Right ventricle myocardium superior (tissue), 1 donor: ENCODE data around the gene SH3PXD2A. TPM values are rescaled to one million over a fixed set of nuclear protein-coding genes. Genes with fewer than 3 reads are reported as not detected.
"Not testable (repeated sequence)": the region's sequence is repeated elsewhere in the genome, so short reads cannot be mapped to it uniquely, and the experiment has no call there.

Source experiments
- ATAC-seq: fragments of 200-7000 bp; cut with Tn5 transposase; one replicate; pipeline ENCODE4 v1.9.1; 2020; ENCODE audit warnings: mild to moderate bottlenecking; ENCODE audit not compliant: poor library complexity
- DNase-seq: peaks from one replicate; pipeline ENCODE4 v3.0.0-alpha.2; 2020
- intact Hi-C: fragments of 100-400 bp; cut with DNase I; formaldehyde crosslinking; loops from one replicate; pipeline ENCODE4 v1.11.2; 2022
- total RNA-seq: library from RNA; stranded (reverse); fragmentation: NEBNext Ultra II Directional; extraction: Animal tissue kit (Norgen Biotek cat#: 25700); gene quantifications from one replicate; pipeline ENCODE4 v1.2.1, GENCODE V29; 2021
- donor health status: DM: no; HTN: yes; CAD: no; lungs with severe emphysema.

The SH3PXD2A gene
- total RNA-seq, 1 donor from 2014 or later: 27.0 TPM

DNA sequence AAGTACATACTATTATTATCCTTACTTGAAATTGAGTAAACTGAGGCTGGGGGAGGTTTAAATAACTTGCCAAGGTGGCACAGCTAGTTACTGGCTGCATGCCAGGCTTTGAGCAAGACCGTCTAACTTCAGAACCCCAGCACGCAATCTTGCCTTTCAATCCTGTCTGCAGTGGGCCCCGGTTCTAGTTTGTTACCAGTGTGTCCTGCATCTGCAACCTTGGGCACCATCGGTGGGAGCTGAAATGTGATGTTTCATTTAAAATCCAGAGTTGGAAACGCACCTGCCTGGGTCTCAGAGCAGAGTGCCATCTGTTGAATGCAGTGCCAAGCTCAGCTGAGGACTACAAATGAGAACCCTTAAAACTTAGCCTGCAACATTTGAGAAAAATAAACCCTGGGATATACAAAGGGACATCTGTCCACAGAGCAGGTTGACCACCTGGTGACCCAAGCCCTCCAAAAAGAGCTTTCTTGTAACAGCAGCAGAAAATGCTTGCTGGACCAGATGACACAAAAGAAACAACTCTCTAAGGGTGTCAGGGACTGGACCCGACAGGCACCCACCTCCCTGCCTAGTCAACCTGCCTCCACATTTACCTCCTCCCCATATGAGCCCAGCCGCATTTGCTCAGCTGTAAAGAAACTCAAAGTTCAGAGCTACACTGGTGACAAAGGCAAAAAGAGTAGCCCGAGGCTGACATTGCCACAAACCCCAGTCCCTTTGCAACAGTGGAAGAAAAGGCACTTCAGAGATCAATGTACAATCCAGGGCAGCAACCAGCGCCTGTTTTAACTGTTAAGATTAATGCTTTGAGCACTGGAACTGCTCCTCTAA is 1.7 kb downstream of the SH3PXD2A start:
- DNase-seq (no peak), ATAC-seq (no peak)
- intact Hi-C loops: loop anchor here (10.0 kb wide), 1 partner anchor 259 kb away; no protein-coding TSS in a partner anchor

DNA sequence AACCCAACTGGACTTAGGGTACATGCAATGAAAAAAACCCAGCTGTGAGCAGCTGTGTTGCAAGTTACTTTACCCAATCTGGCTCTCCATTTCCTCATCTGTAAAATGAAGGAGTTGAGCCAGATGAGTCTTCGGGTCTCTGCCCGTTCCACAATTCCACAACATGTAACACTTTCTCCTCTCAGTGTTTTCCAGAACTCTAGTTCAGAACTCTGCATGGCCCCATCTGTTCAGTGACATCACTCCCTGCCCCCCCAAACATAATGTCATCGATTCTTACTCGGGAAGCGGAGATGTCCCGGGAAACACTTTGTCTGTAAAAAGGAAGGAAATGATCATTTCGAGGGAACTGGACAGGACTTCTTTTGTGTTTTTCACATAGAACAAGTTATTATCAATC is 2.5 kb downstream of the SH3PXD2A start:
- ATAC-seq (peak; percentile 40), DNase-seq (no peak)
- intact Hi-C loops: loop anchor here (10.0 kb wide), 1 partner anchor 258 kb away; no protein-coding TSS in a partner anchor

DNA sequence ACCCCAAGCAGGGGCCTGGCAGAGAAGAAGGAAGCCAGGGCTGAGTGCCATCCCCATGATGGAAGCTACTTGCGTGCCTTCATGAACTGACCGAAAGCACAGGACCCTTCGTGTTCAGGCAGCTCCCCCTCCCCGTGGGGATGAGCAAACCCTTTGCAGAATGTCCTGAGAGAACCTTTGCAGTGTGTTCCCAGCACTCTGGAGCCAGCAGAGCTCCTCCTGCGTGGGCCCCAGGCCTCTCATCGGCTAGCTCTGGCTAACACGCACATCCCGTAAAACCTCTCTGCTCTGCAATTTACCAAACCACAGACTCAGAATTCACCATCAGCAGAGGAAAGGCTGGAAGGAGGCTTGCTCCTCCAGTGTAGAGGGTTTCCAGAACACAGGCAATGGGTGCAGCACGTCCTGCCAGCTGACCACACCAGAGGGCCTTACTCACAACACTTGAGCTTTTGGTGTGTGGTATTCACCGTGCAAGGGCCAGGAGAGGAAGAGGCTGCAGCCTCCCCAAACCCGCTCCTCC is 3.1 kb downstream of the SH3PXD2A start:
- peak; percentile 61 for DNase-seq
- intact Hi-C loops: loop anchor here (10.0 kb wide), 1 partner anchor 257 kb away; no protein-coding TSS in a partner anchor
- peak; percentile 50 for ATAC-seq

DNA sequence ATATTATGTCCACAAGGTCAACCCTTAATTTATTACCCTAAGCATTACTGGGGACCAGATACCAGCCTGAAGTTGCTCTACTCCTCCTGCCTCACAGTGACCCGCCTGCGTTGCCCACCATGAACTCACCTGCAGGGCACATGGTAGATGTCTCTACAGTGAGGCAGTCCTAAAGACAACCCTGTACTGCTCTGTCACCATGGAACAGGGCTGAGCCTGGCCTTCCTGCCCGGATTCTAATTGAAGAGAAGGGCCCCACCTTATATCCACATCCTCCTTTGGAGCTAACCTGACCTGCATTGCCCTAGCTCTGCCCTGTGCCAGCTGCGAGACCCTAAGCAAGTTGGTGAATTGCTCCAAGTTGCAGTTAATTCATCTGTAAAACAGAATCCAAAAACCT is 4.1 kb downstream of the SH3PXD2A start:
- intact Hi-C loops: loop anchor here (10.0 kb wide), 1 partner anchor 256 kb away; no protein-coding TSS in a partner anchor
- DNase-seq (no peak), ATAC-seq (no peak)

DNA sequence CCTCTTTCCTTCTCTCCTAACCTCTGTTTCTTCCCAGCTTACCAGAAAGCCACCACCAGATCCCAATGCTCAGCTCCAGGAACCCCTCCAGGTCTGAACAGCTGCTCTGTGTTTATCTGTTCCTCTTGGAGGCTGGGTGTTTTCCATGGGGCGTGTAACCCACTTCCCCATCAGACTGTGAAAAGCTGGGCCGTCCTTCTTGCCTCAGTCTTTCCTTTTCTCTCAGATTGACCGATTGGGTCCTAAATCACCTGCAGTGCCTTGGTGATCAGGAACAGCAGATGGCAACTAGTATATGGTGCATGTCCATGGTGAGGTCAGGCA is 4.8 kb downstream of the SH3PXD2A start:
- DNase-seq (peak; percentile 50), ATAC-seq (peak; percentile 18)
- intact Hi-C loops: loop anchor here (10.0 kb wide), 1 partner anchor 256 kb away; no protein-coding TSS in a partner anchor

DNA sequence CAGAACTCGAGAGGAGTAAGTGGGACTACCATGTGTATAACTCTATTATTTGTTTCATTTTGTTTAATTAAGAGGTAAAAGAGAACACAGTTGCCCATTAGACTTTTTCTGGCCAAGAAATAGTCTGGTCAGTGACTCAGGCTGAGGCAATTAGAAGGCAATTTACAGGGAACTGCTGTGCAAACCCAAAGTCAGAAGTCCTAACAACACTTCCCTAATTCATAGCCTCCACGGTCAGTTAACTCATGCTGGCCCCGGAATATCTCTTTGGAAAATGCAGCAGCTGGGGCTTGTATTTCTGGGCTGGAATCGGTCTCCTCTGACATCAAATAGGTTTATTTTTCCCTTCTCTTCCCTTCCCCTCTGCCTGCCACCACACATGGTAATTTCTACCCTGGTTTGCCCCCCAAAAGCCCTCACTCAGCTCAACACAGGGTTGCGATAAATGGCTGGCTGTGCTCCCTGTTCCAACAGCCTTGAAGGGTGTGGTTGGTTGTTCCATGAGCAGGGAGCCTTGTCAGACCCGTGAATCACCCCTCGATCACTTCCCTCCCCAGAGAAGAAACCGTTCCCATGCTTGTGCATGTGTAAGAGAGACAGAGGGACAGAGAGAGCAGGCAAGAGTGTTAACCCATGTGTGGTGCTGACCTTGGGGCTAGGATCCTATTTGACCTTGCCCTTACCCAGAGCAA is 5.3 kb downstream of the SH3PXD2A start:
- intact Hi-C loops: loop anchor here (10.0 kb wide), 1 partner anchor 255 kb away; no protein-coding TSS in a partner anchor
- DNase-seq (peak; percentile 54), ATAC-seq (peak; percentile 23)

DNA sequence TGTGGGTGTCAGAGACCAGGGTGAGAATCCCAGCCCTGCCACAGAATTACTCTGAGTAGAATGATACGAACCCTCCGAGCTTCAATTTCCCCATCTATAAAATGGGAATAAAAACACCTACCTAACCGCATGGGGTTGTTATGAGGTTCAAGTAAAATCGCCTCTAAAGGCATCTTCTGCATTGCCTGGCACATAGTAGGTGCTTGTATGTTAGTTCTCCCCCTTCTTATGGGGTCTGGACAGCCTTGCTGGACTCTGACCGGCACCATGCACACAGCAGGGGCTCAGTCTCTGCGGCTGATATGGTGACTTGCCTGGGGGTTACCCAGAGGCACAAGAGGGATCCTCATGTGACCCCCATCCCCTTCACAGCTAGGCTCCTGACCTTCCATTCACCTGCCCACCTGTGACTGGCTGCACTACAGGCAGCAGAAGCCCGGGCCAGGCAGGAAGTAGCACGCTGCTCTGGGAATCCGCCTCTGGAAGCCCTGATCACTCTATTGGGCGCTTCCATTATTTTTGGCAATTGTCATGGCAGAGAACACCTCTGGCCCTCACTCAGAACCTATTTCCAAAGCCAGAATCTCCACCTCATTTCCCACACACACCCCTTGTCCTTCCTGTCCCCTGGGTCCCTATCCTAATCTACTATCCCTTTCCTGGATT is 6.0 kb downstream of the SH3PXD2A start:
- DNase-seq: no peak
- no peak for ATAC-seq
- intact Hi-C loops: no loop called here

DNA sequence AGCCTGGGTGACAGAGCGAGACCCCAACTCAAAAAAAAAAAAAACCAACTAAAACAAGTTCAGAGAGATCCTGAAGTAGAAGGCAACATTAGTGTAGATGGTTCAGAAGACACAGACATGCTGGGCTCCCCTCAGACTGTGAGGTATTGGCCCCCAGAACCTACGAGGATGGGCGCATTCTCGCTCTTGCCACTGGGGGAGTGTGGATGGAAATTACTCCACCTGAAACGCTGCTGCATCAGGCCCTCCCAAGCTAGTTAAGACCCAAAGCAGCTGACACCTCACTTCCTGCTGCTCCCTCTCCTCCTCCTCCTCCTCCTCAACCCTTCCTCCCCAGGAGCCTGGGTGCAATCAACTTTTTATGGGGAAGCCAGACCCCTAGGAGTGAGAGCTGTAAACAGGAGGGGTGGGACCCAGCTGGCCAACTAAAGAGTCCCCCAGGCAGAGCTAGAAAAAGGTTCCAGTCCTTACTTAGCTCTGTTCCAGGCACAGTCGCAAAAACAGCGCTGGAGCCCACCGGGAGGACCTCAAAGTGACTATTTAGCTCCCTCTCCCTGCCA is 7.4 kb downstream of the SH3PXD2A start:
- ATAC-seq (no peak), DNase-seq (no peak)
- intact Hi-C loops: no loop called here

DNA sequence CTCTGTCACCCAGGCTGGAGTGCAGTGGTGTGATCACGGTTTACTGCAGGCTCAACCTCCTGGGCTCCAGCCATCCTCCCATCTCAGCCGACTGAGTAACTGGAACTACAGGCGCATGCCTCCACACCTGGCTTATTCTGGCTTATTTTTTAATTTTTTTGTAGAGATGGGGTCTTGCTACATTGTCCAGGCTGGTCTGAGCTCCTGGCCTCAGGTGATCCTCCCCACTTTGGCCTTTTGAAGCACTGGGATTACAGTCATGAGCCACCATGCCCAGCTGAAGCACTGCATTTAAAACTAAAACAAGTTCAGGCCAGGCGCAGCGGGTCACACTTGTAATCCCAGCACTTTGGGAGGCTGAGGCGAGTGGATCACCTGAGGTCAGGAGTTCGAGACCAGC is 8.0 kb downstream of the SH3PXD2A start:
- intact Hi-C loops: no loop called here
- no peak for ATAC-seq
- DNase-seq: no peak

DNA sequence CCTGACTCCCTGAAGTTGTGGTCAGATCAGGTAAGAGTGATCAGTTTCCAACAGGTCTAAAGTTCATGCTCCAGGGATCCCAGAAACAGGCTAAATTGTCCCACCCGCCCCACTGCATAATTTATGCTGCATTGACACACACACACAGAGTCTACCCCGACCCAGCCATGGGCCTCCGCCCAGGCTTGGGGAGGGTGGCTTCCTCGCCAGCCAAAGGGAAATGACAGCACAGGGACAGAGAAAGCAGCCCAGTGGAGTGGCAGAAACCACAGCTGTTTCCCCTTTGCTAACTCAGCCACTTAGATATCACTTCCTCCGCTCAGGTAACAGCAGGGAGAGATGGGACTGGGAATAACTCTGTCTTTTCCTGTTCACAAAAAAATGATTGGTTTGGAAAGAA is 9.4 kb downstream of the SH3PXD2A start:
- DNase-seq: peak; percentile 58
- intact Hi-C loops: no loop called here
- peak; percentile 28 for ATAC-seq

DNA sequence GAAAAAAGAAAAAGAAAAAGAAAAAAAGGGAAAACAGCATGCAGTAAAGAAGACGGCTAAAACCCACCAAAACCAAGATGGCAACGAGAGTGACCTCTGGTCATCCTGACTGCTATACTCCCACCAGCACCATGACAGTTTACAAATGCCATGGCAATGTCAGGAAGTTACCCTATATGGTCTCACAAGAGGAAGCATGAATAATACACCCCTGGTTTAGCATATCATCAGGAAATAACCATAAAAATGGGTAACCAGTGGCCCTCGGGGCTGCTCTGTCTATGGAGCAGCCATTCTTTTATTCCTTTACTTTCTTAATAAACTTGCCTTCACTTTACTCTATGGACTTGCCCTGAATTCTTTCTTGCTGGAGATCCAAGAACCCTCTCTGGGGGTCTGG is 10.0 kb downstream of the SH3PXD2A start:
- DNase-seq, ATAC-seq, intact Hi-C loops: not testable (repeated sequence)

DNA sequence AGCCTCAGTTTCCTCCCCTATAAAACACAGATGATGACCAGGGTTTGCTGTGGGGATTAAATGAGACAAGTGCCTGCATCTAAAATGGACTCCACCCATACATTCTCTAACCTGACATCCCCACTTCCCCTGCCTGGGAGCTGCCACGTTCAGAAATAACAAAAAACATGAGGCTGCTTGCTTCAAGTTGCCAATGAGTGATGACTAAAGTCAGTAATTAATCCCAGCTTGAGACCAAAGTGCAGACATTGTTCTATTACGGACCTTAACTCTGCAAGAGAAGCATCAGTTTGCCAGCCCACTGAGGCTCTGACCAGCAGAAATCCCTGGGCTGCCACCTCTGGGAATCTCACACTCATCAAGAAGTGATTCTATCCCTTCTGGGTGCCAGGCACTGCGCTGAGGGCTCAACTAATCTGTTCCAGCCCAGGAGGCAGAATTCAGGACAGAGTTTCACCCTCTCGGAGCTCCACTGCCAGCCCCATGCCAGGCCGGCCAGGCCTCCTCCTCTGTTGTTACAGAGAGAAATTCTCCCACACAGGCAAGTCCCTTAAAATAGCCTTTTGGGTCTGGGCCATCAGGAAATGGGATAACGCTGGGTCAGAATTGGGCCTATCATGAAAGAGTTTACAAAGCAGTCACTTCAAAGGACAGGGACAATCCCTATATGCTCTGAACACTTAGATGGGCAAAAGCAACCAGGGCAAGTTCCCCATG is 11.4 kb downstream of the SH3PXD2A start:
- peak; percentile 74 for DNase-seq
- peak; percentile 73 for ATAC-seq
- intact Hi-C loops: no loop called here

DNA sequence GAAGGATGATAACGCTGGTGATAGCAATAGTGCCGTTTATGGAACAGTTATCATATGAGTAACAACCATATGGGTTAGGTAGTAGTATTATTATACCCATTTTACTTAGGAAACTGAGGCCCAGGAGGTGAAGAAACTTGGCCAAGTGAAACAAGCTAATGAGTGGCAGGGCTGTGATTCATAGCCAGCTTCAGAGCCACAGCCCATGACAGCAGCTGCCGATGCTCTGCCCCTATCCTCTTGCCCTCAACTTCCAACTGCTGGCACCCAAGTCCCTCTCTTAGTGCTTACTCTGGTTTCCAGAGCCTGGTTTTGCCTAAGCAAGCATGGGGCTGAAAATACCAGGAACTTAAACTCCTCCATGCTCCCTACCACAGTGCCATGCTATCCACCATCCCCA is 12.3 kb downstream of the SH3PXD2A start:
- no peak for DNase-seq
- intact Hi-C loops: no loop called here
- no peak for ATAC-seq

DNA sequence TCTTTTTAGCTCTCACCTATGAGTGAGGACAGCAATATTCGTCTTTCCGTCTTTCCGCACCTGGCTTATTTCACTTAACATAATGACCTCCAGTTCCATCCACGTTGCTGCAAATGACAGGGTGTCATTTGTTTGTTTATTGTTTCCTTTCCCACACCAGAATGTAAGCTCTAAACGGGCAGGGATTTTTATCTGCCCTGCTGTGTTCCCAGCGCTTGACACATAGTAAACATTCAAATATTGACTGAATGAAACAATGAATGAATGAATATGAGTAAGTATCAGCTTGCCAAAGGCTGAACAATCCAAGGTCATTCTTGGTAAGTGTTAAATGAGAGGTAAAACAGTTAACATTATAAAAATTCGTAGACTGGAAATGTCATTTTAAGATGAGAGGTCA is 12.8 kb downstream of the SH3PXD2A start:
- ATAC-seq: no peak
- intact Hi-C loops: no loop called here
- no peak for DNase-seq

DNA sequence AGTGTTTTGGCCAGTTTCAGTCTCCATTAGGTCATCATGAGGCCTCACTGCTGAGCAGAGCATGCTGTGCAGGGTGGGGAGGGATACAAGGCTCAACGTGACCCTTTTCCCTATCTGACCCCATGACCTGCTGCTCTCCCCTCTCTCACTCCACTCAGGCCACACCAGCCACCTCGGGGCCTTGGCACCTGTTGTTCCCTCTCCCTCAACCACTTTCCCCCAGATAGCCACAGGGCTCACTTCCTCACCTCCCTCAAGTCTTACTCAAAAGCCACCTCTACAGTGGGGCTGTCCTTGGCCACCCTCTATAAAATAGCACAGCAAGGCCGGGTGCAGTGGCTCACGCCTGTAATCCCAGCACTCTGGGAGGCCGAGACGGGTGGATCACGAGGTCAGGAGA is 13.9 kb downstream of the SH3PXD2A start:
- intact Hi-C loops: no loop called here
- no peak for ATAC-seq
- DNase-seq: no peak

DNA sequence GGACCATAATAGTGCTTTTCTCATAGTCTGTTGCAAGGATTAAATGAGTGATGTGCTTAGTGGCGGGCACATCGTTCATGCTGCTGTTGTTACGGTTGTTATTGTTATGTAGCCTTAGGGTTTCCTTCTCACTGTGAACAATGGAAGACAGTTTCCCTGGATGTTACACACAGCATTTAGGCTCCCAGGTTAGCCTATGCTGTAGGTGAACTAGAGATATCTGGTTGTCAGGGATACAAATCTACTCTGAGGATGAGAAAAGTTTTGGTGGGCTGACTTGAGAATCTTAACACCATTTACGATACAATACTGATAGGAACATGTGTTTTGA is 14.7 kb downstream of the SH3PXD2A start:
- DNase-seq (no peak), ATAC-seq (no peak)
- intact Hi-C loops: no loop called here

DNA sequence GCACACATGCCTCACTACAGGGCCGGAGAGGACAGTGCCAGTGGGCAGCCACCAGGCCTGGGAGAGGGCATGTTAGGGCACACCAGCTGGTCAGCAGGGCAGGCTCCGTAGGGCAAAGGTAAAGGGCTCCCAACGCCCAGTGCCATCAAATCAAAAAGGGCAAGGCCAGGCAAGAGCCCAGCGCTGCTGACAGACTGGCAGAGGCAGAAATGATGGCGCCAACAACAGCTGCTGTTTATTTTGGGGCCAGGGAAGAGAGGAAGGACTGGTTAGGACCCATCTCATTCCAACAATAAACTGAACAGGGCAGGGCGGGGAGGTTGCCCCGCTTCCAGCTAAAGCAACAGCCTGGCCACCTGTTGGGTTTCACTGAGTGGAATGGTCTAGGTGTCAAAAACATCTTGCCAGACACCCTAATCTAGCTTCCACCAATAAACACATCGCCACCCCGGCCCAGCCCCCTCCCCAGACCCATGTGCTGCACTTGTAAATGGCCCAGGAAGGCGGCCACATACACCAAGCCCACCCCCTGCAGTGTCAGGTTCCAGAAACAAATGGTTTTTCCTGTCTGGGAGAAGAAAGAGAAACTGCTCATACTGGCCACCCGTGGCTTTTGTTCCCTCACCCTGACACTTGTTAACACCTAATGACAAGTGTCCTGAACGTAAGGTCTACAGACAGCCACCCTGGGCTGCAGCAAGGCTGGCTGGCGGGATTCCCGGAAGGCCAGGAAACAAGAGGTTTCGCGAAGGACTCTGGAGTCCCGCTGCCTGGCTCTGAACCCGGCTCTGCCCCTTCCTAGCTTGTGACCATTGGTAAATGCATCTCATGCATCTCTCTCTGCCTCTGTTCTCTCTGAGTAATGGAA is 15.3 kb downstream of the SH3PXD2A start:
- peak; percentile 67 for ATAC-seq

DNA sequence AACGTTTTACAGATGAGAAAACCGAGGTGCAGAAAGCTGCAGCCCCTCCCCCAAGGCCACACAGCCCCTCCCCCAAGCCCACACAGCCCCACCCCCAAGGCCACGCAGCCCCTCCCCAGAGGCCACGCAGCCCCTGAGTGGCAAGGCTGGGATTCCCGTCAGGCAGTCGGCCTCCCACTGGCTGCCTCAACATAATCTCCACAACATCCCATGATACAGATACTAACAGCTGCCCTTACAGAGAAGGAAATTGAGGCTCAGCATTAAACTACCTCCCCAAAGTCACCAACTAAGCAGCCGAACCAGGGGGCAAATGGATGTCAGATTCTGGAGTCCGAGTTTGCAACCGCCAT is 15.9 kb downstream of the SH3PXD2A start:
- DNase-seq: no peak
- ATAC-seq: no peak
- intact Hi-C loops: no loop called here

More for the DNA sequence above, 15.3 kb downstream of the SH3PXD2A start:
- intact Hi-C loops: no loop called here
- peak; percentile 87 for DNase-seq
